SK-N-SH treated with all-trans-retinoic acid at 6 μM for 48 hours (cell line): ENCODE data around the gene WIPF1.

Source experiments
- BACH2 ChIP-seq: fragments of 250-450 bp; sonication (Bioruptor Pico); IDR thresholded peaks from 2 replicates; pipeline ENCODE4 v1.9.0; 2021; ENCODE audit warnings: mild to moderate bottlenecking, borderline replicate concordance
- CREB5 ChIP-seq: fragments of 250-450 bp; sonication (Bioruptor Pico); IDR thresholded peaks from 2 replicates; pipeline ENCODE4 v1.5.1; 2020; ENCODE audit warnings: low read depth, mild to moderate bottlenecking, moderate library complexity
- CSRNP3 ChIP-seq: fragments of 250-450 bp; sonication (Bioruptor Pico); IDR thresholded peaks from 2 replicates; pipeline ENCODE4 v1.5.1; 2021; ENCODE audit warnings: mild to moderate bottlenecking, moderate library complexity
- ESRRG ChIP-seq: fragments of 250-450 bp; sonication (Bioruptor Pico); IDR thresholded peaks from 2 replicates; pipeline ENCODE4 v1.6.1; 2021; ENCODE audit warnings: mild to moderate bottlenecking
- GLIS3 ChIP-seq: fragments of 250-450 bp; sonication (Bioruptor Pico); IDR thresholded peaks from 2 replicates; pipeline ENCODE4 v1.5.0; 2020; ENCODE audit warnings: mild to moderate bottlenecking, moderate library complexity
- OSR1 ChIP-seq: fragments of 250-450 bp; sonication (Bioruptor Pico); IDR thresholded peaks from 2 replicates; pipeline ENCODE4 v1.8.0; 2022; ENCODE audit warnings: moderate library complexity, mild to moderate bottlenecking, inconsistent platforms
- RARB ChIP-seq: fragments of 250-450 bp; sonication (Bioruptor Pico); IDR thresholded peaks from 2 replicates; pipeline ENCODE4 v1.8.0; 2021; ENCODE audit warnings: mild to moderate bottlenecking, moderate library complexity
- SNAI2 ChIP-seq: fragments of 250-450 bp; sonication (Bioruptor Pico); IDR thresholded peaks from 2 replicates; pipeline ENCODE4 v1.5.0; 2020; ENCODE audit warnings: mild to moderate bottlenecking, moderate library complexity
- TCF4 ChIP-seq: fragments of 250-450 bp; sonication (Bioruptor Pico); IDR thresholded peaks from 2 replicates; pipeline ENCODE4 v1.8.0; 2021; ENCODE audit warnings: mild to moderate bottlenecking, moderate library complexity, borderline replicate concordance
- TOX ChIP-seq: fragments of 250-450 bp; sonication (Bioruptor Pico); IDR thresholded peaks from 2 replicates; pipeline ENCODE4 v1.8.0; 2021; ENCODE audit warnings: mild to moderate bottlenecking, moderate library complexity, borderline replicate concordance
- ZFP3 ChIP-seq: fragments of 250-450 bp; sonication (Bioruptor Pico); IDR thresholded peaks from 2 replicates; pipeline ENCODE4 v1.5.0; 2020; ENCODE audit warnings: mild to moderate bottlenecking, moderate library complexity
- ZNF565 ChIP-seq: fragments of 450-650 bp; formaldehyde crosslinking; conservative IDR thresholded peaks from 2 replicates; pipeline ENCODE4 v1.5.0; 2020; ENCODE audit warnings: low read depth, mild to moderate bottlenecking, moderate library complexity
- TF ChIP-seq, protein P1 (sequence below): fragments of 250-450 bp; sonication (Bioruptor Pico); IDR thresholded peaks from 2 replicates; pipeline ENCODE4 v1.5.0; 2020; ENCODE audit warnings: mild to moderate bottlenecking, moderate library complexity
- TF ChIP-seq, protein P2 (sequence below): fragments of 250-450 bp; sonication (Bioruptor Pico); IDR thresholded peaks from 2 replicates; pipeline ENCODE4 v1.8.0; 2020; ENCODE audit warnings: mild to moderate bottlenecking, moderate library complexity, borderline replicate concordance

DNA sequence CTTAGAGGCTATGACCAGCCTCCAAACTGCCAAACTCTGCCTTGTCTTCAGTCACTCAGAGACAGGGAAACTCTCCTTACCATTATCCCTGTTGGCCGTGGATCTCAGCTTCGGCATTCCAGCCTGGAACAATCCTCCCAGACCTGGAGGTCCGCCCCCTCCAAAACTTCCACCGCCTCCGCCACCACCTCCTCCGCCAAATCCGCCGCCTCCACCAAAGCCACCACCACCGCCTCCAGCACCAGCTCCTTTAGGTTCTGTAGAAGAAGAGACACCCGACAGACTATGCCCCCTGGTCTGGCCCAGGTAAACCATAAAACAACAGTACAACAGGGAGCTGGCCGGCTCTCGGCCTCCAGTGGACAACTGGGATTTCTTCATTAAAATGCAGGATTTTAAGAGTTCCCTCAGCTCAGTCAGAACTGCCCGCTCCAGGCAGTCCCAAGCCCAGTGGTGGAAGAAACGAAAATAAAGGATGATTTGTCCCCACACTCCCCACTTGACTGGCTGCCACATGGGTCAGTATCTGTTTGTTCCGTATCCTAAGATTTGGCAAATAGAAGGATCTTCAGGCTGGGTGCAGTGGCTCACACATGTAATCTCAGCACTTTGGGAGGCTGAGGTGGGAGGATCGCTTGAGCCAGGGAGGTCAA is 22.4 kb downstream of the WIPF1 start:
- TF ChIP-seq, protein P1, sequence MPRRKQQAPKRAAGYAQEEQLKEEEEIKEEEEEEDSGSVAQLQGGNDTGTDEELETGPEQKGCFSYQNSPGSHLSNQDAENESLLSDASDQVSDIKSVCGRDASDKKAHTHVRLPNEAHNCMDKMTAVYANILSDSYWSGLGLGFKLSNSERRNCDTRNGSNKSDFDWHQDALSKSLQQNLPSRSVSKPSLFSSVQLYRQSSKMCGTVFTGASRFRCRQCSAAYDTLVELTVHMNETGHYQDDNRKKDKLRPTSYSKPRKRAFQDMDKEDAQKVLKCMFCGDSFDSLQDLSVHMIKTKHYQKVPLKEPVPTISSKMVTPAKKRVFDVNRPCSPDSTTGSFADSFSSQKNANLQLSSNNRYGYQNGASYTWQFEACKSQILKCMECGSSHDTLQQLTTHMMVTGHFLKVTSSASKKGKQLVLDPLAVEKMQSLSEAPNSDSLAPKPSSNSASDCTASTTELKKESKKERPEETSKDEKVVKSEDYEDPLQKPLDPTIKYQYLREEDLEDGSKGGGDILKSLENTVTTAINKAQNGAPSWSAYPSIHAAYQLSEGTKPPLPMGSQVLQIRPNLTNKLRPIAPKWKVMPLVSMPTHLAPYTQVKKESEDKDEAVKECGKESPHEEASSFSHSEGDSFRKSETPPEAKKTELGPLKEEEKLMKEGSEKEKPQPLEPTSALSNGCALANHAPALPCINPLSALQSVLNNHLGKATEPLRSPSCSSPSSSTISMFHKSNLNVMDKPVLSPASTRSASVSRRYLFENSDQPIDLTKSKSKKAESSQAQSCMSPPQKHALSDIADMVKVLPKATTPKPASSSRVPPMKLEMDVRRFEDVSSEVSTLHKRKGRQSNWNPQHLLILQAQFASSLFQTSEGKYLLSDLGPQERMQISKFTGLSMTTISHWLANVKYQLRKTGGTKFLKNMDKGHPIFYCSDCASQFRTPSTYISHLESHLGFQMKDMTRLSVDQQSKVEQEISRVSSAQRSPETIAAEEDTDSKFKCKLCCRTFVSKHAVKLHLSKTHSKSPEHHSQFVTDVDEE (CRISPR knock-in tag), result no peak
- no peak for TF ChIP-seq RARB (CRISPR knock-in tag)
- TF ChIP-seq BACH2, result no peak
- TF ChIP-seq TOX (CRISPR knock-in tag), result no peak
- no peak for TF ChIP-seq CSRNP3 (CRISPR knock-in tag)
- TF ChIP-seq SNAI2 (CRISPR knock-in tag), result no peak
- TF ChIP-seq ZNF565 (CRISPR knock-in tag), result no peak
- TF ChIP-seq, protein P2, sequence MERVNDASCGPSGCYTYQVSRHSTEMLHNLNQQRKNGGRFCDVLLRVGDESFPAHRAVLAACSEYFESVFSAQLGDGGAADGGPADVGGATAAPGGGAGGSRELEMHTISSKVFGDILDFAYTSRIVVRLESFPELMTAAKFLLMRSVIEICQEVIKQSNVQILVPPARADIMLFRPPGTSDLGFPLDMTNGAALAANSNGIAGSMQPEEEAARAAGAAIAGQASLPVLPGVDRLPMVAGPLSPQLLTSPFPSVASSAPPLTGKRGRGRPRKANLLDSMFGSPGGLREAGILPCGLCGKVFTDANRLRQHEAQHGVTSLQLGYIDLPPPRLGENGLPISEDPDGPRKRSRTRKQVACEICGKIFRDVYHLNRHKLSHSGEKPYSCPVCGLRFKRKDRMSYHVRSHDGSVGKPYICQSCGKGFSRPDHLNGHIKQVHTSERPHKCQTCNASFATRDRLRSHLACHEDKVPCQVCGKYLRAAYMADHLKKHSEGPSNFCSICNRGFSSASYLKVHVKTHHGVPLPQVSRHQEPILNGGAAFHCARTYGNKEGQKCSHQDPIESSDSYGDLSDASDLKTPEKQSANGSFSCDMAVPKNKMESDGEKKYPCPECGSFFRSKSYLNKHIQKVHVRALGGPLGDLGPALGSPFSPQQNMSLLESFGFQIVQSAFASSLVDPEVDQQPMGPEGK, result no peak
- TF ChIP-seq ZFP3, result no peak
- TF ChIP-seq CREB5 (CRISPR knock-in tag), result no peak
- no peak for TF ChIP-seq ESRRG (CRISPR knock-in tag)
- TF ChIP-seq TCF4 (CRISPR knock-in tag), result no peak
- no peak for TF ChIP-seq GLIS3 (CRISPR knock-in tag)
- no peak for TF ChIP-seq OSR1 (CRISPR knock-in tag)
